Endothelial cell of umbilical vein (primary cell): ENCODE data around the gene ZCCHC4. TPM values are rescaled to one million over a fixed set of nuclear protein-coding genes. Genes with fewer than 3 reads are reported as not detected.

ENCODE experiments used
- BruUV-seq: library from RNA; stranded (reverse); fragments of 400-500 nt; replicated peaks from 2 replicates; lab custom pipeline; 2021; lab: Mats Ljungman, UMichigan
- CTCF ChIA-PET: fragments of 300-600, 350-600 bp; sonication (Branson Sonifier 250); formaldehyde crosslinking; loops from one replicate; lab custom pipeline; 2021; ENCODE audit warnings: antibody characterized with exemption, inconsistent platforms; lab: Charles Lee
- POLR2A ChIA-PET: fragments of 300-600, 350-600 bp; sonication (Branson Sonifier 250); formaldehyde crosslinking; loops from one replicate; lab custom pipeline; 2021; ENCODE audit warnings: antibody characterized with exemption, inconsistent platforms; lab: Charles Lee
- DNase-seq: peaks from one replicate; pipeline ENCODE4 v3.0.0-alpha.2; 2011; ENCODE audit warnings: low read depth, low spot score
- FAIRE-seq: peaks from 2 replicates; lab custom pipeline; 2011; peaks lifted over from hg19 to GRCh38; lab: Jason Lieb, UNC
- H2AFZ ChIP-seq: 2 replicates; pipeline ENCODE4 v1.6.0; 2012; ENCODE audit warnings: low read depth, low read length, control low read depth, inconsistent platforms
- H3K27ac ChIP-seq: 2 replicates; pipeline ENCODE4 v1.5.1; 2011; ENCODE audit warnings: low read depth, mild to moderate bottlenecking, control low read depth, low read length, moderate library complexity; ENCODE audit not compliant: insufficient read depth
- H3K27me3 ChIP-seq, 2 experiments: 2 replicates each; pipeline versions ENCODE4 v1.6.0 to v1.6.1; 2011; ENCODE audit warnings: low read length in 2 of 2, mixed read lengths in 1 of 2; ENCODE audit not compliant: control insufficient read depth in 2 of 2, insufficient read depth in 2 of 2
- H3K36me3 ChIP-seq, 2 experiments: 2 replicates in 1 of 2; 3 replicates in 1 of 2; pipeline ENCODE4 v1.5.1; 2011; ENCODE audit warnings: low read length in 2 of 2, mild to moderate bottlenecking in 1 of 2, moderate library complexity in 1 of 2; ENCODE audit not compliant: control insufficient read depth in 2 of 2, insufficient read depth in 2 of 2; ENCODE audit errors: extremely low read depth in 1 of 2
- H3K4me1 ChIP-seq: 3 replicates; pipeline ENCODE4 v1.5.1; 2011; ENCODE audit warnings: mild to moderate bottlenecking, low read length; ENCODE audit not compliant: control insufficient read depth, insufficient read depth; ENCODE audit errors: extremely low read depth
- H3K4me2 ChIP-seq: 2 replicates; pipeline ENCODE4 v1.6.1; 2011; ENCODE audit warnings: low read length, control low read depth, mixed read lengths; ENCODE audit not compliant: insufficient read depth
- H3K4me3 ChIP-seq, 3 experiments: fragments of 200-600 bp in 1 of 3; sonication (generic), shearing (Covaris generic) in 1 of 3; replicated peaks in 1 of 3; 2 replicates each; pipeline ENCODE4 v1.5.1; 2011 to 2016; ENCODE audit warnings: control low read depth in 3 of 3, low read length in 3 of 3, mild to moderate bottlenecking in 2 of 3, inconsistent platforms in 1 of 3, low read depth in 1 of 3, moderate library complexity in 1 of 3; ENCODE audit not compliant: insufficient read depth in 1 of 3
- H3K79me2 ChIP-seq: 2 replicates; pipeline ENCODE4 v1.6.0; 2012; ENCODE audit warnings: low read length, inconsistent platforms; ENCODE audit not compliant: control insufficient read depth, insufficient read depth
- H3K9ac ChIP-seq: replicated peaks from 2 replicates; pipeline ENCODE3; 2011; ENCODE audit warnings: low read length, control low read depth; ENCODE audit not compliant: insufficient read depth; ENCODE audit errors: extremely low read depth
- H3K9me1 ChIP-seq: replicated peaks from 3 replicates; pipeline ENCODE4 v1.6.0; 2011; ENCODE audit warnings: mild to moderate bottlenecking, low read length; ENCODE audit not compliant: control insufficient read depth, insufficient read depth; ENCODE audit errors: extremely low read depth
- H3K9me3 ChIP-seq: replicated peaks from 2 replicates; pipeline ENCODE4 v1.5.1; 2012; ENCODE audit warnings: low read length, inconsistent platforms; ENCODE audit not compliant: control insufficient read depth, insufficient read depth
- H4K20me1 ChIP-seq: replicated peaks from 2 replicates; pipeline ENCODE3; 2011; ENCODE audit warnings: mild to moderate bottlenecking, low read length; ENCODE audit not compliant: control insufficient read depth, insufficient read depth; ENCODE audit errors: extremely low read depth
- FOS ChIP-seq: IDR thresholded peaks from 2 replicates; pipeline ENCODE4 v1.6.1; 2011; ENCODE audit warnings: mild to moderate bottlenecking, low read length, moderate library complexity, borderline replicate concordance; ENCODE audit not compliant: insufficient read depth
- GATA2 ChIP-seq: IDR thresholded peaks from 2 replicates; pipeline ENCODE4 v1.7.0; 2011; ENCODE audit warnings: low read depth, mild to moderate bottlenecking, moderate library complexity, mixed read lengths, low read length; ENCODE audit not compliant: insufficient read length, insufficient read depth
- MAX ChIP-seq: IDR thresholded peaks from 2 replicates; pipeline ENCODE4 v1.6.1; 2011; ENCODE audit not compliant: insufficient read depth, insufficient read length
- MYC ChIP-seq: IDR thresholded peaks from one replicate; pipeline ENCODE4 v1.6.1; 2011; ENCODE audit warnings: mild to moderate bottlenecking, low read depth, low read length
- POLR2A ChIP-seq: IDR thresholded peaks from 2 replicates; pipeline ENCODE4 v1.6.1; 2012; ENCODE audit warnings: low read depth, mild to moderate bottlenecking, control low read depth, low read length
- POLR2AphosphoS5 ChIP-seq: IDR thresholded peaks from 2 replicates; pipeline ENCODE4 v1.6.1; 2012; ENCODE audit warnings: low read depth, mild to moderate bottlenecking, control low read depth, low read length, moderate library complexity; ENCODE audit not compliant: insufficient read depth
- dilution Hi-C: fragments of 300-500 bp; cut with MboI; formaldehyde crosslinking; loops from one replicate; pipeline ENCODE4 v1.15.0; 2019; ENCODE audit warnings: low sequenced_read_pairs; ENCODE audit not compliant: extremely low pct_ligation_motif_present
- intact Hi-C: fragments of 100-400 bp; cut with micrococcal nuclease; formaldehyde crosslinking; loops from one replicate; pipeline ENCODE4 v1.10.0; 2022
- polyA plus RNA-seq, 4 experiments: library from polyadenylated mRNA; depleted of rRNA in 3 of 4; stranded (reverse) in 3 of 4; unstranded in 1 of 4; fragments of >200 nt; gene quantifications; 2 replicates each; pipeline versions ENCODE4 v1.2.1 to v1.2.3, GENCODE V29; 2011 to 2012; ENCODE audit warnings: missing spikeins in 1 of 4
- total RNA-seq: library from RNA; stranded (reverse); gene quantifications from 2 replicates; pipeline ENCODE4 v1.2.3, GENCODE V29; 2021
- TF ChIP-seq, protein P1 (sequence below), 2 donors: IDR thresholded peaks; 1 replicate in 1 of 2; 2 replicates in 1 of 2; pipeline ENCODE4 v1.5.1; 2011; ENCODE audit warnings: low read length in 2 of 2, mild to moderate bottlenecking in 2 of 2, moderate library complexity in 2 of 2, control low read depth in 1 of 2, inconsistent platforms in 1 of 2, low read depth in 1 of 2; ENCODE audit not compliant: insufficient read depth in 1 of 2; ENCODE audit errors: extremely low read depth in 1 of 2

The ZCCHC4 gene
- total and polyA plus RNA-seq, 2 donors (not counting 3 experiments of a cell fraction or from before 2014, with no cell fraction given), result 6.6 to 10.9 TPM

GRCh38 chr4:25271866-25272265 lies 40.7 kb upstream of the ZCCHC4 start:
- BruUV-seq, result no TSS peak

More at GRCh38 chr4:25271866-25272265, 40.7 kb upstream of the ZCCHC4 start:
- Histone ChIP-seq H3K9me3 (no peaks in the 10 kb centered on the region), H3K79me2 (no peaks in the 10 kb centered on the region), H2AFZ (no peak overlapping the region), H3K4me1 (no peaks in the 10 kb centered on the region), H4K20me1 (no peaks in the 10 kb centered on the region), H3K27ac (no peak overlapping the region), H3K9me1 (no peaks in the 10 kb centered on the region), H3K36me3 (no peaks in the 10 kb centered on the region), H3K4me2 (no peak overlapping the region), H3K4me3 (no peak overlapping the region), H3K27me3 (no peaks in the 10 kb centered on the region), H3K9ac (no peak overlapping the region)
- FAIRE-seq (no peak), DNase-seq (no peak)
- ChIA-PET POLR2A (no interaction called here), CTCF (interaction anchor here (0.9 to 1.3 kb wide), 5 partner anchors 9 to 95 kb away, joined by 3 to 5 read pairs (median 3); partner anchors contain the start of gene ZCCHC4)
- intact Hi-C loops (no loop called here), dilution Hi-C loops (no loop called here)
- TF ChIP-seq POLR2A, result no peak
- no peak for TF ChIP-seq FOS
- TF ChIP-seq MAX, result no peak
- TF ChIP-seq, protein P1, sequence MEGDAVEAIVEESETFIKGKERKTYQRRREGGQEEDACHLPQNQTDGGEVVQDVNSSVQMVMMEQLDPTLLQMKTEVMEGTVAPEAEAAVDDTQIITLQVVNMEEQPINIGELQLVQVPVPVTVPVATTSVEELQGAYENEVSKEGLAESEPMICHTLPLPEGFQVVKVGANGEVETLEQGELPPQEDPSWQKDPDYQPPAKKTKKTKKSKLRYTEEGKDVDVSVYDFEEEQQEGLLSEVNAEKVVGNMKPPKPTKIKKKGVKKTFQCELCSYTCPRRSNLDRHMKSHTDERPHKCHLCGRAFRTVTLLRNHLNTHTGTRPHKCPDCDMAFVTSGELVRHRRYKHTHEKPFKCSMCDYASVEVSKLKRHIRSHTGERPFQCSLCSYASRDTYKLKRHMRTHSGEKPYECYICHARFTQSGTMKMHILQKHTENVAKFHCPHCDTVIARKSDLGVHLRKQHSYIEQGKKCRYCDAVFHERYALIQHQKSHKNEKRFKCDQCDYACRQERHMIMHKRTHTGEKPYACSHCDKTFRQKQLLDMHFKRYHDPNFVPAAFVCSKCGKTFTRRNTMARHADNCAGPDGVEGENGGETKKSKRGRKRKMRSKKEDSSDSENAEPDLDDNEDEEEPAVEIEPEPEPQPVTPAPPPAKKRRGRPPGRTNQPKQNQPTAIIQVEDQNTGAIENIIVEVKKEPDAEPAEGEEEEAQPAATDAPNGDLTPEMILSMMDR (IDR thresholded peaks at IDR 0.05; ENCODE audit: extremely low read depth in 1 of 2, insufficient read depth in 1 of 2, low read depth in 1 of 2, low read length in 2 of 2), result no peak
- no peak for TF ChIP-seq POLR2AphosphoS5
- no peak for TF ChIP-seq MYC
- no peak for TF ChIP-seq GATA2
